Esophagus squamous epithelium (tissue), 5 donors: ENCODE measurements around the gene SYNM. TPM values are rescaled to one million over a fixed set of nuclear protein-coding genes. Genes with fewer than 3 reads are reported as not detected.

Source experiments
- DNase-seq: peaks from one replicate; lab custom pipeline; 2025; lab: John Stamatoyannopoulos, UW
- H3K27ac ChIP-seq, 4 donors: fragments of 200-600 bp; sonication (generic); one replicate each; pipeline ENCODE4 v1.5.1; 2016 to 2019; ENCODE audit warnings: mild to moderate bottlenecking in 1 of 4
- H3K27me3 ChIP-seq, 4 donors: fragments of 200-600 bp; sonication (generic); 1 replicate in 3 of 4; 2 replicates in 1 of 4; pipeline versions ENCODE4 v1.5.1 to v1.6.0; 2017 to 2021; ENCODE audit warnings: antibody characterized with exemption in 1 of 4
- H3K36me3 ChIP-seq, 3 donors: fragments of 200-600 bp; sonication (generic); one replicate each; pipeline ENCODE4 v1.5.1; 2016 to 2019
- H3K4me1 ChIP-seq, 3 donors: fragments of 200-600 bp; sonication (generic); one replicate each; pipeline ENCODE4 v1.5.1; 2017 to 2019
- H3K4me3 ChIP-seq, 4 donors: fragments of 200-600 bp; sonication (generic); 1 replicate in 3 of 4; 2 replicates in 1 of 4; pipeline ENCODE4 v1.5.1; 2016 to 2019; ENCODE audit warnings: mild to moderate bottlenecking in 2 of 4, moderate library complexity in 1 of 4
- H3K9me3 ChIP-seq, 3 donors: fragments of 200-600 bp; sonication (generic); one replicate each; pipeline ENCODE4 v1.5.1; 2016 to 2019
- POLR2A ChIP-seq, 4 donors: fragments of 450-650 bp; IDR thresholded peaks; one replicate each; pipeline ENCODE4 v1.6.1; 2017; ENCODE audit warnings: antibody characterized with exemption in 4 of 4, mild to moderate bottlenecking in 4 of 4, moderate library complexity in 3 of 4
- WGBS, 2 donors: methylation state at CpG; one replicate each; pipeline ENCODE4 v1.1.5; 2018; 5-methylcytosine and 5-hydroxymethylcytosine counted together
- intact Hi-C: fragments of 100-400 bp; cut with DNase I; formaldehyde crosslinking; loops from one replicate; pipeline ENCODE4 v1.15.0; 2022
- total RNA-seq, 4 donors: library from RNA; depleted of rRNA; stranded (reverse); fragments of >200 nt; gene quantifications; one replicate each; pipeline ENCODE4 v1.1.0, GENCODE V29; 2016
- TF ChIP-seq, protein P1 (sequence below), 6 experiments: fragments of 450-650 bp in 4 of 6; fragments of 200-600 bp in 2 of 6; sonication (generic) in 2 of 6; IDR thresholded peaks; one replicate each; pipeline ENCODE4 v1.5.1; 2016 to 2019; ENCODE audit warnings: antibody characterized with exemption in 6 of 6, mild to moderate bottlenecking in 4 of 6, moderate library complexity in 4 of 6
- donor health status: DM: yes; HTN: yes; CAD: no.

Gene SYNM
- total RNA-seq, 4 donors from 2014 or later = 18.1 to 262 (median 42.0) TPM

GRCh38 chr15:99143242-99143641, 38.4 kb downstream of the SYNM start:
- intact Hi-C loops = no loop called here
- whole genome bisulfite sequencing, 2 donors = 64 to 70% methylated on average over 3 of the region's 3 CpGs
- H3K4me1 ChIP-seq = peaks cover 0 to 14% (median 7%) of the 10 kb centered on the region in 3 donors

GRCh38 chr15:99143655-99144610, 39.1 kb downstream of the SYNM start:
- Histone ChIP-seq H3K36me3 (peaks cover 0 to 53% (median 0%) of the 10 kb centered on the region in 3 donors), H3K27me3 (no peaks in the 10 kb centered on the region), H3K9me3 (no peaks in the 10 kb centered on the region), H3K27ac (peak overlapping the region in 3 of 4 donors; percentile 63 to 74 (median 69)), H3K4me3 (no peak overlapping the region), H3K4me1 (peaks cover 0 to 14% (median 7%) of the 10 kb centered on the region in 3 donors)
- no peak for TF ChIP-seq POLR2A (IDR thresholded peaks at IDR 0.05)
- TF ChIP-seq, protein P1, sequence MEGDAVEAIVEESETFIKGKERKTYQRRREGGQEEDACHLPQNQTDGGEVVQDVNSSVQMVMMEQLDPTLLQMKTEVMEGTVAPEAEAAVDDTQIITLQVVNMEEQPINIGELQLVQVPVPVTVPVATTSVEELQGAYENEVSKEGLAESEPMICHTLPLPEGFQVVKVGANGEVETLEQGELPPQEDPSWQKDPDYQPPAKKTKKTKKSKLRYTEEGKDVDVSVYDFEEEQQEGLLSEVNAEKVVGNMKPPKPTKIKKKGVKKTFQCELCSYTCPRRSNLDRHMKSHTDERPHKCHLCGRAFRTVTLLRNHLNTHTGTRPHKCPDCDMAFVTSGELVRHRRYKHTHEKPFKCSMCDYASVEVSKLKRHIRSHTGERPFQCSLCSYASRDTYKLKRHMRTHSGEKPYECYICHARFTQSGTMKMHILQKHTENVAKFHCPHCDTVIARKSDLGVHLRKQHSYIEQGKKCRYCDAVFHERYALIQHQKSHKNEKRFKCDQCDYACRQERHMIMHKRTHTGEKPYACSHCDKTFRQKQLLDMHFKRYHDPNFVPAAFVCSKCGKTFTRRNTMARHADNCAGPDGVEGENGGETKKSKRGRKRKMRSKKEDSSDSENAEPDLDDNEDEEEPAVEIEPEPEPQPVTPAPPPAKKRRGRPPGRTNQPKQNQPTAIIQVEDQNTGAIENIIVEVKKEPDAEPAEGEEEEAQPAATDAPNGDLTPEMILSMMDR (IDR thresholded peaks at IDR 0.05) = no peak
- WGBS, 2 donors = 62 to 75% methylated on average over 6 to 7 of the region's 7 CpGs
- intact Hi-C loops = no loop called here
- no peak for DNase-seq

More at GRCh38 chr15:99143242-99143641, 38.4 kb downstream of the SYNM start:
- DNase-seq = no peak
- H3K9me3 ChIP-seq = no peaks in the 10 kb centered on the region
- H3K36me3 ChIP-seq = peaks cover 0 to 53% (median 0%) of the 10 kb centered on the region in 3 donors
- peak overlapping the region in 3 of 4 donors; percentile 63 to 74 (median 68) for H3K27ac ChIP-seq
- H3K4me3 ChIP-seq = no peak overlapping the region
- H3K27me3 ChIP-seq = no peaks in the 10 kb centered on the region
- no peak for TF ChIP-seq POLR2A (IDR thresholded peaks at IDR 0.05)
- TF ChIP-seq, protein P1 (IDR thresholded peaks at IDR 0.05) = no peak

- H3K27me3 ChIP-seq = no peaks in the 10 kb centered on the region
- 74 to 86% methylated on average over 10 of the region's 10 CpGs for WGBS, 2 donors
- peaks cover 0 to 60% (median 0%) of the 10 kb centered on the region in 3 donors for H3K36me3 ChIP-seq
- peaks cover 0 to 14% (median 7%) of the 10 kb centered on the region in 3 donors for H3K4me1 ChIP-seq
- intact Hi-C loops = no loop called here
- no peak overlapping the region for H3K4me3 ChIP-seq
- no peak for DNase-seq
- H3K27ac ChIP-seq = peak overlapping the region in 3 of 4 donors; percentile 63 to 74 (median 69)
- H3K9me3 ChIP-seq = no peaks in the 10 kb centered on the region
- TF ChIP-seq POLR2A (IDR thresholded peaks at IDR 0.05) = no peak
- TF ChIP-seq, protein P1 (IDR thresholded peaks at IDR 0.05) = no peak
Observed at GRCh38 chr15:99145005-99145404, 40.1 kb downstream of the SYNM start.

DNA sequence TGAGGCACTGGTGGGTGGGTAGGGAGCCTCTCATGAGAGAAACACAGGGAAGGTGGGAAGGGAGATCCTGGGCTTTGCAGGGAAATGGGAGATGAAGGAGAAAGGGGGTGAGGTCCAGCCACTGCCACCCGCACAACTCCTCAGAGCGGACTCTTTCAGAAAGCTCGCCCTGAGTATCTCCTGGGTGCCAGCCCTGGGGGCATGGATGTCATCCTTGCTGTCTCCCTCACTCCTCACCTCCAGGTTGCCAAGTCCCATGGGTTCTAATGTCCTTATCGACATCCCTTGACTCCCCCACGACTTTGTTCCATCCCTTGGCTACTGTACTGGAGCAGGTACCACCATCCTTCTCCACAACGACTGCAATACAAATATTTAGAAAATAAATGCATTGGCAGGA, 40.9 kb downstream of the SYNM start:
- TF ChIP-seq, protein P1 (IDR thresholded peaks at IDR 0.05) = no peak
- no peak for TF ChIP-seq POLR2A (IDR thresholded peaks at IDR 0.05)
- Histone ChIP-seq H3K4me3 (no peak overlapping the region), H3K36me3 (peaks cover 0 to 63% (median 0%) of the 10 kb centered on the region in 3 donors), H3K9me3 (no peaks in the 10 kb centered on the region), H3K27ac (peak overlapping the region in 3 of 4 donors; percentile 63 to 69 (median 69)), H3K27me3 (no peaks in the 10 kb centered on the region), H3K4me1 (peaks cover 0 to 14% (median 7%) of the 10 kb centered on the region in 3 donors)
- WGBS, 2 donors = 83 to 88% methylated on average over 6 of the region's 6 CpGs
- intact Hi-C loops = no loop called here
- no peak for DNase-seq

DNA sequence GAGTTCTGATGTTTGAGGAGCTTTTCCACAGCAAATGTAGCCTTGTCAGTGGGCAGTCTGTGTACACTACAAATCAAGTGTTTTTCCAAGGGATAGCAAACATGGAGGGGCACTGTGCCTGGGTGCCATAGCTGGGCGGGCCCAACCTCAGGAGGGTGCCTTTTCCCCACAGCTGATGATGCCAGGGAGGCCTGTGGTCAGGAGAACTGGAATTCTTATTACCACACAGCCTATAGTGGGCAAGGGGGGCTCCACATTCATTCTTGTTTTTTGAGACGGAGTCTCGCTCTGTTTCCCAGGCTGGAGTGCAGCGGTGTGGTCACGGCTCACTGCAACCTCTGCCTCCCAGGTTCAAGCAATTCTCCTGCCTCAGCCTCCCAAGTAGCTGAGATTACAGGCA, 41.8 kb downstream of the SYNM start:
- WGBS, 2 donors = 87 to 100% methylated on average over 3 to 4 of the region's 5 CpGs

More for the DNA sequence above, 41.8 kb downstream of the SYNM start:
- peaks cover 0 to 71% (median 0%) of the 10 kb centered on the region in 3 donors for H3K36me3 ChIP-seq
- DNase-seq = no peak
- H3K9me3 ChIP-seq = no peaks in the 10 kb centered on the region
- H3K4me1 ChIP-seq = peaks cover 0 to 14% (median 7%) of the 10 kb centered on the region in 3 donors
- TF ChIP-seq, protein P1 (IDR thresholded peaks at IDR 0.05) = no peak
- no peak for TF ChIP-seq POLR2A (IDR thresholded peaks at IDR 0.05)
- H3K4me3 ChIP-seq = no peak overlapping the region
- intact Hi-C loops = no loop called here
- H3K27ac ChIP-seq = peak overlapping the region in 3 of 4 donors; percentile 63 to 69 (median 69)
- no peaks in the 10 kb centered on the region for H3K27me3 ChIP-seq
